Measurements from ENCODE around the gene CENPT. TPM values are rescaled to one million over a fixed set of nuclear protein-coding genes. Genes with fewer than 3 reads are reported as not detected.

Gene CENPT
- total RNA-seq, 6 experiments from 2014 or later: 12.2 to 21.1 (median 18.2) TPM

GRCh38 chr16:67879936-67880335, 32.4 kb upstream of the CENPT start:
- Histone ChIP-seq H3K9me3 (no peaks in the 10 kb centered on the region), H3K27me3 (no peaks in the 10 kb centered on the region), H3K4me1 (peaks cover 0 to 18% (median 4%) of the 10 kb centered on the region in 4 donors), H3K4me3 (no peak overlapping the region), H3K36me3 (peaks cover 3 to 63% (median 32%) of the 10 kb centered on the region in 4 donors), H3K27ac (no peak overlapping the region)
- DNase-seq: no peak
- no peak for TF ChIP-seq POLR2A (IDR thresholded peaks at IDR 0.05)
- no peak for TF ChIP-seq CTCF (IDR thresholded peaks at IDR 0.05)
- intact Hi-C loops (cut with DNase I): loop anchor here in 1 of 2 donors (5.0 kb wide), 1 partner anchor 47 kb away; no protein-coding TSS in a partner anchor
- WGBS (ENCODE audit: insufficient coverage, low coverage, low lambda C conversion rate, missing lambda C conversion rate): 80% methylated on average over 1 of the region's 5 CpGs
- no peak for ATAC-seq

- H3K4me1 ChIP-seq: peaks cover 0 to 18% (median 3%) of the 10 kb centered on the region in 4 donors
- intact Hi-C loops (cut with DNase I): no loop called here
- TF ChIP-seq CTCF (IDR thresholded peaks at IDR 0.05) (no peak), POLR2A (IDR thresholded peaks at IDR 0.05) (no peak)
- peaks cover 3 to 63% (median 32%) of the 10 kb centered on the region in 4 donors for H3K36me3 ChIP-seq
- no peak overlapping the region for H3K27ac ChIP-seq
- H3K4me3 ChIP-seq: no peak overlapping the region
- no peak for ATAC-seq
- no peaks in the 10 kb centered on the region for H3K9me3 ChIP-seq
- 86% methylated on average over 2 of the region's 12 CpGs for WGBS (ENCODE audit: insufficient coverage, low coverage, low lambda C conversion rate, missing lambda C conversion rate)
- no peaks in the 10 kb centered on the region for H3K27me3 ChIP-seq
- DNase-seq: no peak
Measured at GRCh38 chr16:67879462-67879861, 32.0 kb upstream of the CENPT start.

- intact Hi-C loops (cut with DNase I): no loop called here
- Histone ChIP-seq H3K27ac (no peak overlapping the region), H3K27me3 (no peaks in the 10 kb centered on the region), H3K36me3 (peaks cover 0 to 63% (median 32%) of the 10 kb centered on the region in 4 donors), H3K4me1 (peaks cover 0 to 18% (median 4%) of the 10 kb centered on the region in 4 donors), H3K9me3 (no peaks in the 10 kb centered on the region), H3K4me3 (no peak overlapping the region)
- DNase-seq: no peak
- WGBS (ENCODE audit: insufficient coverage, low coverage, low lambda C conversion rate, missing lambda C conversion rate): no CpG with 5 or more reads among the region's 9 CpGs
- TF ChIP-seq CTCF (IDR thresholded peaks at IDR 0.05) (no peak), POLR2A (IDR thresholded peaks at IDR 0.05) (no peak)
- ATAC-seq: no peak
Measured at GRCh38 chr16:67878846-67879245, 31.4 kb upstream of the CENPT start.

GRCh38 chr16:67878232-67878631, 30.7 kb upstream of the CENPT start:
- WGBS (ENCODE audit: insufficient coverage, low coverage, low lambda C conversion rate, missing lambda C conversion rate): no CpG with 5 or more reads among the region's 6 CpGs
- Histone ChIP-seq H3K36me3 (peaks cover 0 to 61% (median 32%) of the 10 kb centered on the region in 4 donors), H3K4me1 (peaks cover 0 to 22% (median 5%) of the 10 kb centered on the region in 4 donors), H3K9me3 (no peaks in the 10 kb centered on the region), H3K27ac (no peak overlapping the region), H3K4me3 (no peak overlapping the region), H3K27me3 (no peaks in the 10 kb centered on the region)
- intact Hi-C loops (cut with DNase I): no loop called here
- ATAC-seq: no peak
- DNase-seq: no peak
- TF ChIP-seq CTCF (IDR thresholded peaks at IDR 0.05) (no peak), POLR2A (IDR thresholded peaks at IDR 0.05) (no peak)

- Histone ChIP-seq H3K36me3 (peaks cover 0 to 52% (median 30%) of the 10 kb centered on the region in 4 donors), H3K27me3 (no peaks in the 10 kb centered on the region), H3K4me3 (no peak overlapping the region), H3K9me3 (no peaks in the 10 kb centered on the region), H3K27ac (no peak overlapping the region), H3K4me1 (peaks cover 0 to 27% (median 8%) of the 10 kb centered on the region in 4 donors)
- WGBS (ENCODE audit: insufficient coverage, low coverage, low lambda C conversion rate, missing lambda C conversion rate): 80% methylated on average over 3 of the region's 11 CpGs
- ATAC-seq (no peak), DNase-seq (no peak)
- TF ChIP-seq CTCF (IDR thresholded peaks at IDR 0.05): no peak
- no peak for TF ChIP-seq POLR2A (IDR thresholded peaks at IDR 0.05)
- intact Hi-C loops (cut with DNase I): no loop called here
Measured at GRCh38 chr16:67877064-67877463, 29.6 kb upstream of the CENPT start.

Measured in right lobe of liver (tissue), 6 donors.